Loucy (cell line): Measurements from ENCODE around the gene C3orf18.

Source experiments
- H2AFZ ChIP-seq: fragments of 200-600 bp; sonication (generic); 2 replicates; pipeline ENCODE4 v1.6.0; 2016; ENCODE audit warnings: antibody characterized with exemption, mild to moderate bottlenecking, low read length, moderate library complexity
- H3F3A ChIP-seq: fragments of 200-600 bp; 2 replicates; pipeline ENCODE4 v1.6.0; 2016; ENCODE audit warnings: antibody characterized with exemption, low read depth, mild to moderate bottlenecking
- H3K27me3 ChIP-seq: fragments of 200-600 bp; sonication (generic); 2 replicates; pipeline ENCODE4 v1.6.1; 2014; ENCODE audit warnings: low read length, mild to moderate bottlenecking; ENCODE audit not compliant: insufficient read depth, poor library complexity, severe bottlenecking
- H3K36me3 ChIP-seq: fragments of 200-600 bp; sonication (generic); 2 replicates; pipeline ENCODE4 v1.6.1; 2016; ENCODE audit warnings: low read length; ENCODE audit not compliant: insufficient read depth
- H3K4me1 ChIP-seq: fragments of 200-600 bp; sonication (generic); 2 replicates; pipeline ENCODE4 v1.5.1; 2014; ENCODE audit warnings: low read length, mild to moderate bottlenecking; ENCODE audit not compliant: insufficient read depth, poor library complexity, severe bottlenecking
- H3K4me2 ChIP-seq: fragments of 200-600 bp; sonication (generic); 2 replicates; pipeline ENCODE4 v1.6.0; 2014; ENCODE audit warnings: antibody characterized with exemption, low read length, low read depth, mild to moderate bottlenecking; ENCODE audit not compliant: poor library complexity, severe bottlenecking
- H3K4me3 ChIP-seq: fragments of 200-600 bp; sonication (generic); 2 replicates; pipeline ENCODE4 v1.5.1; 2014; ENCODE audit warnings: low read length, mild to moderate bottlenecking, mixed read lengths; ENCODE audit not compliant: poor library complexity, severe bottlenecking
- H3K79me2 ChIP-seq: fragments of 200-600 bp; sonication (generic); 2 replicates; pipeline ENCODE4 v1.6.1; 2014; ENCODE audit warnings: low read length; ENCODE audit not compliant: insufficient read depth
- H3K9ac ChIP-seq: fragments of 200-600 bp; sonication (generic); 2 replicates; pipeline ENCODE4 v1.6.0; 2014; ENCODE audit warnings: mild to moderate bottlenecking, low read depth, low read length, moderate library complexity; ENCODE audit not compliant: poor library complexity, severe bottlenecking
- H3K9me2 ChIP-seq: fragments of 200-600 bp; sonication (generic); replicated peaks from 2 replicates; pipeline ENCODE4 v1.6.1; 2016; ENCODE audit warnings: low read depth, low read length, mixed read lengths
- H3K9me3 ChIP-seq: fragments of 200-600 bp; sonication (generic); 2 replicates; pipeline ENCODE4 v1.6.1; 2014; ENCODE audit warnings: mild to moderate bottlenecking, antibody characterized with exemption, low read length, low read depth; ENCODE audit not compliant: insufficient read depth
- H4K20me1 ChIP-seq: fragments of 200-600 bp; sonication (generic); 2 replicates; pipeline ENCODE4 v1.6.0; 2014; ENCODE audit warnings: antibody characterized with exemption, low read length, mild to moderate bottlenecking; ENCODE audit not compliant: insufficient read depth, poor library complexity, severe bottlenecking
- EZH2phosphoT487 ChIP-seq: fragments of 200-600 bp; IDR thresholded peaks from 2 replicates; pipeline ENCODE4 v1.6.1; 2018; ENCODE audit warnings: antibody characterized with exemption, mild to moderate bottlenecking, moderate library complexity, borderline replicate concordance
- TF ChIP-seq, protein P1 (sequence below): fragments of 200-600 bp; sonication (generic); conservative IDR thresholded peaks from 2 replicates; pipeline ENCODE4 v1.5.1; 2014; ENCODE audit warnings: mild to moderate bottlenecking, antibody characterized with exemption, low read length

The C3orf18 gene

GRCh38 chr3:50554553-50554952 lies 13.0 kb downstream of the C3orf18 start:
- H2AFZ ChIP-seq: no peak overlapping the region
- H3K9ac ChIP-seq: no peak overlapping the region
- H3K4me1 ChIP-seq: no peaks in the 10 kb centered on the region
- H4K20me1 ChIP-seq: no peaks in the 10 kb centered on the region
- H3K4me3 ChIP-seq: no peak overlapping the region
- H3K4me2 ChIP-seq: no peak overlapping the region
- H3F3A ChIP-seq: no peaks in the 10 kb centered on the region
- H3K79me2 ChIP-seq: no peaks in the 10 kb centered on the region
- no peak for TF ChIP-seq EZH2phosphoT487
- TF ChIP-seq, protein P1, sequence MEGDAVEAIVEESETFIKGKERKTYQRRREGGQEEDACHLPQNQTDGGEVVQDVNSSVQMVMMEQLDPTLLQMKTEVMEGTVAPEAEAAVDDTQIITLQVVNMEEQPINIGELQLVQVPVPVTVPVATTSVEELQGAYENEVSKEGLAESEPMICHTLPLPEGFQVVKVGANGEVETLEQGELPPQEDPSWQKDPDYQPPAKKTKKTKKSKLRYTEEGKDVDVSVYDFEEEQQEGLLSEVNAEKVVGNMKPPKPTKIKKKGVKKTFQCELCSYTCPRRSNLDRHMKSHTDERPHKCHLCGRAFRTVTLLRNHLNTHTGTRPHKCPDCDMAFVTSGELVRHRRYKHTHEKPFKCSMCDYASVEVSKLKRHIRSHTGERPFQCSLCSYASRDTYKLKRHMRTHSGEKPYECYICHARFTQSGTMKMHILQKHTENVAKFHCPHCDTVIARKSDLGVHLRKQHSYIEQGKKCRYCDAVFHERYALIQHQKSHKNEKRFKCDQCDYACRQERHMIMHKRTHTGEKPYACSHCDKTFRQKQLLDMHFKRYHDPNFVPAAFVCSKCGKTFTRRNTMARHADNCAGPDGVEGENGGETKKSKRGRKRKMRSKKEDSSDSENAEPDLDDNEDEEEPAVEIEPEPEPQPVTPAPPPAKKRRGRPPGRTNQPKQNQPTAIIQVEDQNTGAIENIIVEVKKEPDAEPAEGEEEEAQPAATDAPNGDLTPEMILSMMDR: no peak
- H3K36me3 ChIP-seq: no peaks in the 10 kb centered on the region
- H3K27me3 ChIP-seq: no peaks in the 10 kb centered on the region
- H3K9me2 ChIP-seq: no peaks in the 10 kb centered on the region
- H3K9me3 ChIP-seq: no peaks in the 10 kb centered on the region

- H3F3A ChIP-seq: no peaks in the 10 kb centered on the region
- no peak overlapping the region for H2AFZ ChIP-seq
- H3K36me3 ChIP-seq: no peaks in the 10 kb centered on the region
- TF ChIP-seq EZH2phosphoT487: no peak
- TF ChIP-seq, protein P1: no peak
- no peaks in the 10 kb centered on the region for H3K9me3 ChIP-seq
- H3K9me2 ChIP-seq: no peaks in the 10 kb centered on the region
- no peak overlapping the region for H3K9ac ChIP-seq
- H3K4me3 ChIP-seq: no peak overlapping the region
- no peaks in the 10 kb centered on the region for H4K20me1 ChIP-seq
- no peaks in the 10 kb centered on the region for H3K4me1 ChIP-seq
- no peak overlapping the region for H3K4me2 ChIP-seq
- H3K27me3 ChIP-seq: no peaks in the 10 kb centered on the region
- no peaks in the 10 kb centered on the region for H3K79me2 ChIP-seq
These were observed 14.9 kb downstream of the C3orf18 start for GRCh38 chr3:50552598-50552997.

- Histone ChIP-seq H3F3A (no peaks in the 10 kb centered on the region), H3K27me3 (no peaks in the 10 kb centered on the region), H3K4me1 (no peaks in the 10 kb centered on the region), H2AFZ (no peak overlapping the region), H3K9me3 (no peaks in the 10 kb centered on the region), H3K9me2 (no peaks in the 10 kb centered on the region), H3K79me2 (no peaks in the 10 kb centered on the region), H4K20me1 (no peaks in the 10 kb centered on the region), H3K4me2 (no peak overlapping the region), H3K4me3 (no peak overlapping the region), H3K9ac (no peak overlapping the region), H3K36me3 (no peaks in the 10 kb centered on the region)
- TF ChIP-seq, protein P1: 0 out of 2 replicates have a peak, but pooled peaks have one; percentile 25
- TF ChIP-seq EZH2phosphoT487: no peak
These were observed 15.7 kb downstream of the C3orf18 start for GRCh38 chr3:50551681-50552435.
